Raji (cell line): Measurements from ENCODE around the gene CLRN1.

ENCODE experiments used
- POLR2A ChIP-seq: IDR thresholded peaks from 2 replicates; pipeline ENCODE4 v1.6.1; 2011; ENCODE audit warnings: low read depth, low read length, control low read depth; ENCODE audit not compliant: insufficient read depth

CLRN1 gene

GRCh38 chr3:150911771-150912170, 60.8 kb downstream of the CLRN1 start:
- no peak for TF ChIP-seq POLR2A

- TF ChIP-seq POLR2A = no peak
These were observed 66.1 kb downstream of the CLRN1 start for GRCh38 chr3:150906461-150906860.

- no peak for TF ChIP-seq POLR2A
These were observed 66.8 kb downstream of the CLRN1 start for GRCh38 chr3:150905746-150906145.

GRCh38 chr3:150905339-150905738, 67.2 kb downstream of the CLRN1 start, which contains the start of gene MINDY4B:
MINDY4B (minus strand) TSS chr3:150905439; CDS start chr3:150905439, 0 bp downstream.
- TF ChIP-seq POLR2A = no peak

GRCh38 chr3:150902988-150903387, 69.5 kb downstream of the CLRN1 start:
- no peak for TF ChIP-seq POLR2A

- no peak for TF ChIP-seq POLR2A
These were observed 70.7 kb downstream of the CLRN1 start for GRCh38 chr3:150901793-150902192.

- TF ChIP-seq POLR2A = no peak
These were observed 73.4 kb downstream of the CLRN1 start for GRCh38 chr3:150899141-150899540.

- no peak for TF ChIP-seq POLR2A
These were observed 74.3 kb downstream of the CLRN1 start for GRCh38 chr3:150898046-150898754.

GRCh38 chr3:150897592-150897991, 74.9 kb downstream of the CLRN1 start:
- no peak for TF ChIP-seq POLR2A

- TF ChIP-seq POLR2A = no peak
These were observed 81.7 kb downstream of the CLRN1 start for GRCh38 chr3:150890831-150891230.

GRCh38 chr3:150890295-150890694, 82.2 kb downstream of the CLRN1 start:
- no peak for TF ChIP-seq POLR2A

GRCh38 chr3:150889106-150889505, 83.4 kb downstream of the CLRN1 start:
- no peak for TF ChIP-seq POLR2A

GRCh38 chr3:150887031-150887430, 85.5 kb downstream of the CLRN1 start:
- no peak for TF ChIP-seq POLR2A

- TF ChIP-seq POLR2A = no peak
These were observed 87.0 kb downstream of the CLRN1 start for GRCh38 chr3:150885535-150885934.

- no peak for TF ChIP-seq POLR2A
These were observed 93.4 kb downstream of the CLRN1 start for GRCh38 chr3:150878996-150879575.

GRCh38 chr3:150878290-150878689, 94.2 kb downstream of the CLRN1 start:
- no peak for TF ChIP-seq POLR2A

GRCh38 chr3:150877303-150877702, 95.2 kb downstream of the CLRN1 start:
- TF ChIP-seq POLR2A = no peak

GRCh38 chr3:150876611-150877265, 95.8 kb downstream of the CLRN1 start:
- no peak for TF ChIP-seq POLR2A
